Measurements from ENCODE around the gene PRCD.
"Not testable (repeated sequence)": the region's sequence is repeated elsewhere in the genome, so short reads cannot be mapped to it uniquely, and the experiment has no call there.

Gene PRCD

GRCh38 chr17:76528528-76529223 is 11.2 kb upstream of the PRCD start:
- no peak for DNase-seq

GRCh38 chr17:76529224-76530094 is 10.4 kb upstream of the PRCD start:
- no peak for DNase-seq

- no peak for DNase-seq
Measured at GRCh38 chr17:76530095-76530723, 9.6 kb upstream of the PRCD start.

GRCh38 chr17:76530811-76531485 is 8.9 kb upstream of the PRCD start:
- no peak for DNase-seq

GRCh38 chr17:76531486-76532038 is 8.3 kb upstream of the PRCD start:
- no peak for DNase-seq

- DNase-seq = no peak
Measured at GRCh38 chr17:76532072-76532651, 7.7 kb upstream of the PRCD start.

- not testable (repeated sequence) for DNase-seq
Measured at GRCh38 chr17:76533640-76534359, 6.0 kb upstream of the PRCD start.

GRCh38 chr17:76534831-76535732 is 4.8 kb upstream of the PRCD start:
- no peak for DNase-seq

- DNase-seq = no peak
Measured at GRCh38 chr17:76535788-76536510, 3.9 kb upstream of the PRCD start.

- no peak for DNase-seq
Measured at GRCh38 chr17:76536511-76537287, 3.1 kb upstream of the PRCD start.

GRCh38 chr17:76537288-76537577 is 2.6 kb upstream of the PRCD start:
- DNase-seq = no peak

- DNase-seq = no peak
Measured at GRCh38 chr17:76537578-76538280, 2.1 kb upstream of the PRCD start, which contains the start of gene CYGB. CYGB (minus strand) TSS chr17:76537709; CDS start chr17:76537542, 167 bp downstream.

GRCh38 chr17:76538281-76538931 is 1.4 kb upstream of the PRCD start:
- no peak for DNase-seq

GRCh38 chr17:76538941-76539570 is 788 bp upstream of the PRCD start:
- no peak for DNase-seq

- DNase-seq = peak; percentile 91
Measured at GRCh38 chr17:76540381-76541300, 797 bp downstream of the PRCD start.

- no peak for DNase-seq
Measured at GRCh38 chr17:76541739-76542454, 2.1 kb downstream of the PRCD start.

Measured in SHP77 treated with DMSO at 0.1 percent for 48 hours (cell line).